Nephron (organoid): ENCODE data around the gene C17orf50.
A peak's percentile ranks its signal among the peaks of the same experiment; 100 is the strongest.

Source experiments
- H3K27ac Mint-ChIP-seq, 3 experiments: 2 replicates each; pipeline ENCODE4 v1.8.0; 2020; ENCODE audit warnings: mixed read lengths in 3 of 3, mild to moderate bottlenecking in 2 of 3, moderate library complexity in 1 of 3
- H3K27me3 Mint-ChIP-seq: 2 replicates; pipeline ENCODE4 v1.8.0; 2021; ENCODE audit warnings: low read depth, mild to moderate bottlenecking, moderate library complexity, mixed read lengths
- H3K36me3 Mint-ChIP-seq: 2 replicates; pipeline ENCODE4 v1.8.0; 2020; ENCODE audit warnings: low read depth, mixed read lengths
- H3K4me1 Mint-ChIP-seq: 2 replicates; pipeline ENCODE4 v1.8.0; 2020; ENCODE audit warnings: mixed read lengths
- H3K4me3 Mint-ChIP-seq, 3 experiments: 2 replicates each; pipeline ENCODE4 v1.8.0; 2020; ENCODE audit warnings: mild to moderate bottlenecking in 3 of 3, mixed read lengths in 3 of 3, moderate library complexity in 2 of 3
- H3K9me3 Mint-ChIP-seq: 2 replicates; pipeline ENCODE4 v1.8.0; 2020; ENCODE audit warnings: mixed read lengths
- TF ChIP-seq, protein P1 (sequence below), 3 experiments: fragments of 200-600 bp; sonication (generic); IDR thresholded peaks; one replicate each; pipeline ENCODE4 v1.5.0; 2021; ENCODE audit warnings: antibody characterized with exemption in 3 of 3; ENCODE audit not compliant: unreplicated experiment in 3 of 3

The C17orf50 gene

DNA sequence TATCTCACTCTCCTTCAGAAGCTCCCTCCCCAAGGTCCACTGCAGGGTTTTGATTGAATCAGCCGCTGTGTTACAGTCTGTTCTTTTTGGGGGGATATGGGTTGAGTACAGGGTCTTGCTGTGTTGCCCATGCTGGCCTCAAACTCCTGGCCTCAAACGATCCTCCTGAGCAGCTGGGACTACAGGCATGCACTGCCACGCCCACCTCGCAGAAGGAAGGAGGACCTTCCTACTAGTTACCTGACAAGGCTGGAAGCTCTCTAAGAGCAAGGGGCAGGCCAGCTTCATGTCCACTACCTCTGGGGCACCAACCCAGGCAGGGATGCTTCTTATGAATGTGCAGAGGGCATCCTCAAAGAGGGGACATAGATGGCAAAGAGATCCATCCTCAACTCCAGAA, 36.7 kb downstream of the C17orf50 start:
- peaks cover 78% of the 10 kb centered on the region for H3K27me3 Mint-ChIP-seq
- no peaks in the 10 kb centered on the region for H3K36me3 Mint-ChIP-seq
- no peak overlapping the region for H3K27ac Mint-ChIP-seq

DNA sequence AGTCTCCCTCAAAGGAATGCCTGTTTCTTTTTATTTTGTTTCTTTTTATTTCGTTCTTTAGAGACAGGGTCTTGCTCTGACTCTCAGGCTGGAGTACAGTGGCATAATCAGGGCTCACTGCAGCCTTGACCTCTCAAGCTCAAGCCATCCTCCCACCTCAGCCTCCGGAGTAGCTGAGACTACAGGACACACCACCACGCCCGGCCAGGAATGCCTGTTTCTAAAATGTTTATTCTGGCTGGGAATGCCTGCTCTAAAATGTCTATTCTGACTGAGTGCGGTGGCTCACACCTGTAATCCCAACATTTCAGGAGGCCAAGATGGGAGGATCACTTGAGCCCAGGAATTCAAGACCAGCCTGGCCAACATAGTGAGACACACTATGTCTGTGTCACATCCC, 37.2 kb downstream of the C17orf50 start:
- Mint-ChIP-seq H3K27ac (no peak overlapping the region), H3K4me1 (peaks cover 28% of the 10 kb centered on the region), H3K27me3 (peaks cover 73% of the 10 kb centered on the region), H3K4me3 (no peak overlapping the region), H3K36me3 (no peaks in the 10 kb centered on the region), H3K9me3 (no peaks in the 10 kb centered on the region)
- TF ChIP-seq, protein P1, sequence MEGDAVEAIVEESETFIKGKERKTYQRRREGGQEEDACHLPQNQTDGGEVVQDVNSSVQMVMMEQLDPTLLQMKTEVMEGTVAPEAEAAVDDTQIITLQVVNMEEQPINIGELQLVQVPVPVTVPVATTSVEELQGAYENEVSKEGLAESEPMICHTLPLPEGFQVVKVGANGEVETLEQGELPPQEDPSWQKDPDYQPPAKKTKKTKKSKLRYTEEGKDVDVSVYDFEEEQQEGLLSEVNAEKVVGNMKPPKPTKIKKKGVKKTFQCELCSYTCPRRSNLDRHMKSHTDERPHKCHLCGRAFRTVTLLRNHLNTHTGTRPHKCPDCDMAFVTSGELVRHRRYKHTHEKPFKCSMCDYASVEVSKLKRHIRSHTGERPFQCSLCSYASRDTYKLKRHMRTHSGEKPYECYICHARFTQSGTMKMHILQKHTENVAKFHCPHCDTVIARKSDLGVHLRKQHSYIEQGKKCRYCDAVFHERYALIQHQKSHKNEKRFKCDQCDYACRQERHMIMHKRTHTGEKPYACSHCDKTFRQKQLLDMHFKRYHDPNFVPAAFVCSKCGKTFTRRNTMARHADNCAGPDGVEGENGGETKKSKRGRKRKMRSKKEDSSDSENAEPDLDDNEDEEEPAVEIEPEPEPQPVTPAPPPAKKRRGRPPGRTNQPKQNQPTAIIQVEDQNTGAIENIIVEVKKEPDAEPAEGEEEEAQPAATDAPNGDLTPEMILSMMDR (IDR thresholded peaks at IDR 0.05; ENCODE audit: unreplicated experiment in 3 of 3) = no peak

More for the DNA sequence above, 36.7 kb downstream of the C17orf50 start:
- Mint-ChIP-seq H3K9me3 (no peaks in the 10 kb centered on the region), H3K4me1 (peaks cover 28% of the 10 kb centered on the region), H3K4me3 (peak overlapping the region in 1 of 3 experiments; percentile 13)
- TF ChIP-seq, protein P1 (IDR thresholded peaks at IDR 0.05; ENCODE audit: unreplicated experiment in 3 of 3) = no peak

DNA sequence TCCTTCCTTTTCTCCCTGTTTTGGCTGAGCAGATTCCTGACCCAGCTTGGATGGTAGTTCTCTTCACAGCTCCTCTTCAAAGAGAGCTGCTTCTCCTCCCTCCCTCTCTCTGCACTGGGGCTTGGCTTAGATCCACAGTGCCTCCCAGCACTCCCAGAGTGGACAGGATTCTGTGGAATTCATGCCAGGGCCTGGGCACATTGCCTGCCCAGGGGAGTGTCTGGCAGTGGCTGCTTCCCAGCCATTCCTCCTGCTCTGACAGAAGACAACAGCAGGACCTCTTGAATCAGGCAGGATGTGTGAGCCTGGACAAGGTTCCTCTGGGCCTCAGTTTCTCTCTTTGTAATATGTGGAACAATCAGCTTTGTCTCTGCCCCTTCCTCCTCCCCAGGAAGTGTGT, 39.3 kb downstream of the C17orf50 start:
- TF ChIP-seq, protein P1 (IDR thresholded peaks at IDR 0.05; ENCODE audit: unreplicated experiment in 3 of 3) = no peak
- Mint-ChIP-seq H3K4me3 (no peak overlapping the region), H3K27me3 (peaks cover 52% of the 10 kb centered on the region), H3K27ac (peak overlapping the region in 2 of 3 experiments; percentile 2 to 3), H3K36me3 (no peaks in the 10 kb centered on the region), H3K9me3 (no peaks in the 10 kb centered on the region), H3K4me1 (peaks cover 23% of the 10 kb centered on the region)

DNA sequence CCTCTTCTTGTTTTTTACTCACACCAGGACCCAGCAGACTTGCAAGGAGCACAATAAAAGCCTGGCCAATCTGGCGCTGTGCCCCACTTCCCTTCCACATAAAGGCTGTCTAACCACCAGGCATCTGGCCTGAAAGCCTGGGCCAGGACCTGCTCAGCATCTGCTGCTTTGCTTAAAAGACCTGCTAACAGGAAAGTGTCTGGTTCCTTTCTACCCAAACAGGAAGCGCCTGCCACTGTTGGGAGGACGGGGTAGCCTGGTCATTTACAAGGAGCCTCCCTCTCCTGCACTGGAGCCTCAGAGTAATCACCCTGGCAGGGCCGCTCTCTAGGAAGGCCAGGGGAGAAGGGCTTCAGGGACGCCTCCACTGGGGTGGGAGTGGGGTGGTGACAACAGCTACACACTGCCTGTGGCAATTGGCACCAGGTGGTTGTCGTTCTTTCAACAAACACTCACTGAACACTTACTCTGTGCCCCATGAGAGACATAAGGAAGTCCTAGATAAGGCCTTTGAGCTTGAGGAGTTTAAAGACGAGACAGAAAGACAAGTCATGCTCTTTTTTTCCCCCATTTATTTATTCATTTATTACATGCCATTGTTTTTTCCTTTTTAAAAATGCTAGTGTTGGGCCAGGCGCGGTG, 41.0 kb downstream of the C17orf50 start:
- Mint-ChIP-seq H3K4me3 (peak overlapping the region in 1 of 3 experiments; percentile 14), H3K27ac (peak overlapping the region in 1 of 3 experiments; percentile 25)
- TF ChIP-seq, protein P1 (IDR thresholded peaks at IDR 0.05; ENCODE audit: unreplicated experiment in 3 of 3) = no peak

DNA sequence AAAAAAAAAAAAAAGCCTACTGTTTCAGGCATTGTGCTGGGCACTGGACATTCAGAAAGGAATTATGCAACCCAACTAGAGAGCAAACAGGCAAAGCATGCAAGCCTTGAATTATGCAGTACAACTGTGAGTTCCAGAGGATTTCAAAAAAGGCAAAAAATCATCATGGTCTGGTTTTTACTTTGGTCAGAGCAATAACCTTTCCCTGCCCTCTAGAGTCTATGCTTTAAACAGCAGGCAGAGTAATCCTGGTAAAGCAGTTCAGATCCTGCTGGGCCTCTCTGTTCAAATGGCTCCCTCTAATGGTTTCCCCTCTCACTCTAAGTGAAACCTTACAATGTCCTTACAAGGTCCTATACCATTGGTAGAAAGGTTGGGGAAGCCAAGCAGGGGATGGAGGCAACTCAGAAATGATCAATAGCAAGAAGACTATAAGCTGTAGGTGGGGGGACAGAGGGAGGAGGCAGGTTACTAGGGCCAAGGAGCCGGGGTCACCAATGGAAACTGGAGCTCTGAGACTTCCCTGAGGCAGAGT, 44.0 kb downstream of the C17orf50 start:
- H3K4me1 Mint-ChIP-seq = peaks cover 24% of the 10 kb centered on the region
- peak overlapping the region in 2 of 3 experiments; percentile 39 to 42 for H3K4me3 Mint-ChIP-seq
- no peaks in the 10 kb centered on the region for H3K9me3 Mint-ChIP-seq
- no peaks in the 10 kb centered on the region for H3K36me3 Mint-ChIP-seq
- H3K27ac Mint-ChIP-seq = peak overlapping the region in 2 of 3 experiments; percentile 40 to 48
- TF ChIP-seq, protein P1 (IDR thresholded peaks at IDR 0.05; ENCODE audit: unreplicated experiment in 3 of 3) = peak; percentile 71 to 79 (median 78)
- H3K27me3 Mint-ChIP-seq = peaks cover 26% of the 10 kb centered on the region

More for the DNA sequence above, 41.0 kb downstream of the C17orf50 start:
- H3K36me3 Mint-ChIP-seq = no peaks in the 10 kb centered on the region
- peaks cover 15% of the 10 kb centered on the region for H3K4me1 Mint-ChIP-seq
- peaks cover 42% of the 10 kb centered on the region for H3K27me3 Mint-ChIP-seq
- H3K9me3 Mint-ChIP-seq = no peaks in the 10 kb centered on the region
